NCI-H2107 treated with DMSO at 0.1 percent for 48 hours (cell line): ENCODE measurements around the gene ROBO1.

Experiments used
- DNase-seq: peaks from one replicate; lab custom pipeline; 2025; ENCODE audit not compliant: unreplicated experiment; lab: John Stamatoyannopoulos, UW

The ROBO1 gene

GRCh38 chr3:79478620-79479019 lies 289.2 kb downstream of the ROBO1 start:
- DNase-seq: no peak

- peak; percentile 79 for DNase-seq
Measured at GRCh38 chr3:79477242-79477641, 290.6 kb downstream of the ROBO1 start.

GRCh38 chr3:79473993-79474392 lies 293.8 kb downstream of the ROBO1 start:
- DNase-seq: no peak

- no peak for DNase-seq
Measured at GRCh38 chr3:79467721-79468120, 300.1 kb downstream of the ROBO1 start.

GRCh38 chr3:79461129-79461792 lies 306.5 kb downstream of the ROBO1 start:
- DNase-seq: no peak

GRCh38 chr3:79453600-79453999 lies 314.2 kb downstream of the ROBO1 start:
- DNase-seq: no peak

- DNase-seq: no peak
Measured at GRCh38 chr3:79436387-79436786, 331.4 kb downstream of the ROBO1 start.

- no peak for DNase-seq
Measured at GRCh38 chr3:79427081-79427480, 340.7 kb downstream of the ROBO1 start.

GRCh38 chr3:79424811-79425210 lies 343.0 kb downstream of the ROBO1 start:
- DNase-seq: no peak

GRCh38 chr3:79423417-79423816 lies 344.4 kb downstream of the ROBO1 start:
- DNase-seq: no peak

GRCh38 chr3:79421273-79421672 lies 346.5 kb downstream of the ROBO1 start:
- DNase-seq: no peak

GRCh38 chr3:79418855-79419621 lies 348.8 kb downstream of the ROBO1 start:
- DNase-seq: no peak

- DNase-seq: no peak
Measured at GRCh38 chr3:79415356-79415755, 352.4 kb downstream of the ROBO1 start.

GRCh38 chr3:79414806-79415205 lies 353.0 kb downstream of the ROBO1 start:
- DNase-seq: no peak

GRCh38 chr3:79414035-79414434 lies 353.8 kb downstream of the ROBO1 start:
- DNase-seq: no peak

- DNase-seq: no peak
Measured at GRCh38 chr3:79412537-79412936, 355.3 kb downstream of the ROBO1 start.

- DNase-seq: no peak
Measured at GRCh38 chr3:79410617-79411016, 357.2 kb downstream of the ROBO1 start.

GRCh38 chr3:79410136-79410535 lies 357.7 kb downstream of the ROBO1 start:
- DNase-seq: no peak

GRCh38 chr3:79406175-79406574 lies 361.6 kb downstream of the ROBO1 start:
- no peak for DNase-seq

- DNase-seq: no peak
Measured at GRCh38 chr3:79405183-79405582, 362.6 kb downstream of the ROBO1 start.

GRCh38 chr3:79396595-79396994 lies 371.2 kb downstream of the ROBO1 start:
- no peak for DNase-seq

GRCh38 chr3:79392479-79392878 lies 375.3 kb downstream of the ROBO1 start:
- no peak for DNase-seq

- DNase-seq: no peak
Measured at GRCh38 chr3:79390352-79390751, 377.4 kb downstream of the ROBO1 start.
